GM21737 (cell line): Measurements from ENCODE around the gene SUN1.

Experiments used
- ATAC-seq: cut with Tn5 transposase; IDR thresholded peaks from one replicate; pipeline ENCODE4 v1.9.1; 2021; ENCODE audit warnings: mild to moderate bottlenecking, moderate library complexity; ENCODE audit not compliant: unreplicated experiment

SUN1 gene

DNA sequence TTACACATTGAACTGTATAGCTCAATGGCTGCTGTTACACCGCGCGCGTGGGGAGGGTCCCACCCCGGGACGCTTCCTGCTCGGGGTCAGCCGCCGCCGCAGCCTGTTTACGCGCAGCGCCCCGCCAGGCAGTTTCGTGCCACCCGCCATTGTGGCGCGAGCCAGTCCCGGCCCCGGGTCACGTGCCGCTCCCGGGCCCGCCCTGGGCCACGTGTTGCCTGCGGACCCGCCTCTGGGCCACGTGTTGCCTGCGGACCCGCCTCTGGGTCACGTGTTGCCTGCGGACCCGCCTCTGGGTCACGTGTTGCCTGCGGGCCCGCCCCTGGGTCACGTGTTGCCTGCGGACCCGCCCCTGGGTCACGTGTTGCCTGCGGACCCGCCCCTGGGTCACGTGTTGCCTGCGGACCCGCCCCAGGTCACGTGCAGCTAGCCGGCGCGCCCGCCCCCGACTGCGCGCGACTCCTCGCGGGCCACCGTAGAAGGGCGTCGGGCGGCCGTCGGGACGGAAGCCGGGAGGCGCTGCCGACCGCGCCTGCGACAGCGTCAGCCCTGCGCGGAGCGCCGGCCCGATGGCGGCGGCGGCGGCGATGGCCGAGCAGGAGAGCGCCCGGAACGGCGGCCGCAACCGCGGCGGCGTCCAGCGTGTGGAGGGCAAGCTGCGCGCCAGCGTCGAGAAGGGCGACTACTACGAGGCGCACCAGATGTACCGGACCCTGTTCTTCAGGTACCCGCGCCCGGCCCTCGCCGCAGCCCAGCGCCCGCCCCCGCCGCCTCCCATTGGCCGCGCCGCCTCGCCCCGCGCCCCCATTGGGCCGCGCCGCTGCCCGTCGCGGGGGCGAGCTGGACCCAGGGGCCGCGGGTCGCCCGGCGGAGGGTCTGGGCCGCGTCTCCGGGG lies 44.0 kb downstream of the SUN1 start, which contains the start of gene GET4:
GET4 (plus strand) TSS at position 478 of the 895 bp plus-strand sequence; CDS start at position 570, 92 bp downstream.
- ATAC-seq = peak; percentile 63

DNA sequence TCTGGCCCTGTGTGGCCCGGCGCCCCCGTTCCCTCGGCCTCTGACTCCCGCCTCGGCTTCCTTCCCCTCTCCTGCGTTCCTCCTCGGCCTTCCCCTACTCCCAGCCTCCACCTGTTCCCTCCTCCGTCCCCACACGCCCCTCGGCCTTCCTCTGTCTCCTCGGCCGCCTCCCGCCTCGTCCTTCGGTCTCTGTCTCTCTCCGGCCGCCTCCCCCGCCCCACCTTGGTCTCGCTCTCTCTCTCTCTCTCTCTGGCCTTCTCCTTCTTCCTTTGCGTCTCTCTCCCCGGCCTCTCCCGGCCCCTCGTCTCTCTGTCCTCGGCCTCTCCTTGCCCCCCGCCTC lies 44.7 kb downstream of the SUN1 start:
- ATAC-seq = peak; percentile 14

DNA sequence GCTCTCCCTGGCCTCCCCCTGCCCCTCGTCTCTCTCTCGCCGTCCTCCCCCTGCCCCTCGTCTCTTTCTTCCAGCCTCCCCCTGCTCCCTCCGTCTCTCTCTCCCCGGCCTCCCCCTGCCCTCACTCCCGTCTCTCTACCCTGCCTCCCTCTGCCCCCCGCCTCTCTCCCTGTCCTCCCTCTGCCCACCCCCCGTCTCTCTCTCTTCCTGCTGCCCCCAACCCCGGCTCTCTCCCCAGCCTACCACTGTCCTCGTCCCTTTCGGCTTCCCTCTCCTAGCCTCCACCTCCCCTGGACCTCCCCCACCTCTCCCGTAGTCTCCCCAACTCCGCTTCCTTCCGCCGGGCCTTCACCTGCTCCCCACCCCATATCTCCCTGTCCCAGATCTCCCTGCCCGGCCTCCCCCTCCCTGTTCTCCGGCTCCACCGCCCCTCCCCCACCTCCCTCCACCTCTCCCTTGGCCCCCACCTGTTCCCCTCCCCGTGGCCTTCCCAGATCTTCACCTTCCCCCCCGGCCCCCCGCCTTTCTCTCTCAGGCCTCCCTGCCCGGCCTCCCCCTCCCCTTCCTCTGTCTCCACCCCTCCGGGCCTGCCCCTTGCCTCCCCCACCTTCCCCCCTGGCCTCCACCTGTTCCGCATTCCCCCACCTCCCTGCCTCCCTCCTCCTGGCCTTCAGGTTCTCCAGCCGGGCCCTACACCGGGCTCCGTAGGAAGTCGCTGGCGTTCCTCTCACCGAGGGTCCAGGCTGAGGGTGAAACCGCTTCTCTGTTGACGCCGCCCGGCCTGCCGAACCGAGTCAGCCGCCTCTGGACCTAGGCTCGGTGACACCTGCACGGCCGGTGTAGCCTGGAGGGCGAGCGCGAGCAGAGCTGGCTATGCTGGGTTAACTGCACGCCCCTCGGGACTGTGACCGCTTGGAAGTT lies 45.3 kb downstream of the SUN1 start:
- no peak for ATAC-seq

DNA sequence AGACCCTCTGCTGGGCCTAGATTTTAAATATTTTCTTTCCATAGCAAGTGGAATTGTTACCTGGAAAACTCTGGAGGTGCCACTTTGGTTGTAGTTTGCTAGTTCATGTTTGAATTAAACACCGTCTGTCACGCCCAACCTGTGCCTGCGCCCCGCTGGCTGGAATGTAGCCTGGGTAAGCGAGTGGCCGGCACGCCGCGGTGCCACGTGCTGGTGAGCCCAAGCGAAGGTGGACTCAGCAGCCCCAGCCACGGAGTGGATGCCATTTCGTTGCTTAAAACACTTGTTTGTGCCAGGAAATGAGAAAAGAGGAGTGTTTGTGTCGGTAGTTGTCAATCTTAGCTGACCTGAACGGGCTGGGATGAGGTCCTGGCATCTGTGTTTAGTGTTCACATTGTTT lies 46.8 kb downstream of the SUN1 start:
- no peak for ATAC-seq

DNA sequence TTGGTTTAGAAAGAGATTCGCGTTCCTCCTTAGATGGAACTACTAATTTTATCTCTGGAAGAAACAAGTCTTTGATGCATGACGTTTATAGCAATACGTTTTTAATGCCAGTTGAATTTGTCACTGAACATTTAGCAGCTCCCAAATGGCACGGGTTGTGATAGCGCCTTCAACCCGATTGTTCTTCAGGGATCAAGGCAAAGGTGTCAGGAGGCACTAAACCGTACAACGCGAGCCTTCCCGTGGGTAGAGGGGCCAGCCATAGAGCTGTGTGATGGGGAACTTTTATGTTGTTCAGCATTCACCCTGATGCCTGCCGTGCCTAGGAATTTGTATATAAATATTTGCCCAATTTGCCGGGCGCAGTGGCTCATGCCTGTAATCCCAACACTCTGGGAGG lies 47.4 kb downstream of the SUN1 start:
- no peak for ATAC-seq

DNA sequence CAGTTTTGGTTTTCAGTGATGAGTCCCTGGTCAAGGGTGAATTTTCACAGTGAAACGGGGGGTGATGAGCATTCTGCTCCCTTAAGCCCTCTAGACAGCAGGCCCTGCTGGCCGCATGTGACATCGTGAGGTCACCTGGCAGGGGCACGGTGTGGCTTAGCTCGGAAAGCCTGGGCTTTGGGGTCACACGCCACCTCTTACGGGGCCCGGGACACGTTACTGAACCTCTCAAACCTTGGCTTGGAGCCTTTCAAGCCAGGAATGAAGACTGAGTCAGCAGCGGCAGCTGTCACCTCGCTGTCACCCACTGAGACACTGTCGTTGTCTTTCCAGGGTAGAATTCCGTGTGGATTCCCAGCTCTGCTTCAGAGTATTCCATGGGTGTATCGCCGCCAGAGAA lies 48.2 kb downstream of the SUN1 start:
- ATAC-seq = no peak

DNA sequence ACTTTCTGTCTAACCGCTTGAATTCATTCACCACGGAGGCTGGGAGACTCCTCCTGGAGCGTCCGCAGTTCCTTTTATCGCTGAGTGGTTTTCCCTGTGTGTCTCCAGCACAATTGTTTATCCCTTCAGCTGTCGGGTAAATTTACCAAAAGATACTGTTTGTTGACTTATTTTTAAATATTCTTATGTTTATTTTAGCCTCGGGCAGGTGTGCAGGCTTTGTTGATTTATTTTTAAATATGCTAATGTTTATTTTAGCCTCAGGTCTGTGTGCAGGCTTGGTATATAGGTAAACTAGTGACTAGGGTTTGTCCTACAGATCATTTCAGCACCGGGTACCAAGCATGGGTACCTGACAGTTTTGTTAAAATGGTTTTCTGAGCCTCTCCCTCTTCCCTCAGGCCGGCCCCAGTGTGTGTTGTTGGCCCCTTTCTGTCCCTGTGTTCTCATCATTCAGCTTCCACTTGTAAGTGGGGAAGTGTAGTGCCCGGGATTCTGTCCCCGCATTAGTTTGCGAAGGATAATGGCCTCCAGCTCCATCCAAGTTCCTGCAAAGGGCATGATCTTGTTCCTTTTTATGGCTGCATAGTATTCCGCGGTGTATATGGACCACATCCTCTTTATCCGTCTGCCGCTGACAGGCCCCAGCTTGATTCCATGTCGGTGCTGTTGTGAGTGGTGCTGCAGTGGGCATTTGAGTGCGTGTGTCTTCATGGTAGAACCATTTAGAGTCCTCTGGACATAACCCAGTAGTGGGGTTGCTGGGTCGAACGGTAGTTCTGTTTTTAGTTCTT lies 49.4 kb downstream of the SUN1 start:
- no peak for ATAC-seq

DNA sequence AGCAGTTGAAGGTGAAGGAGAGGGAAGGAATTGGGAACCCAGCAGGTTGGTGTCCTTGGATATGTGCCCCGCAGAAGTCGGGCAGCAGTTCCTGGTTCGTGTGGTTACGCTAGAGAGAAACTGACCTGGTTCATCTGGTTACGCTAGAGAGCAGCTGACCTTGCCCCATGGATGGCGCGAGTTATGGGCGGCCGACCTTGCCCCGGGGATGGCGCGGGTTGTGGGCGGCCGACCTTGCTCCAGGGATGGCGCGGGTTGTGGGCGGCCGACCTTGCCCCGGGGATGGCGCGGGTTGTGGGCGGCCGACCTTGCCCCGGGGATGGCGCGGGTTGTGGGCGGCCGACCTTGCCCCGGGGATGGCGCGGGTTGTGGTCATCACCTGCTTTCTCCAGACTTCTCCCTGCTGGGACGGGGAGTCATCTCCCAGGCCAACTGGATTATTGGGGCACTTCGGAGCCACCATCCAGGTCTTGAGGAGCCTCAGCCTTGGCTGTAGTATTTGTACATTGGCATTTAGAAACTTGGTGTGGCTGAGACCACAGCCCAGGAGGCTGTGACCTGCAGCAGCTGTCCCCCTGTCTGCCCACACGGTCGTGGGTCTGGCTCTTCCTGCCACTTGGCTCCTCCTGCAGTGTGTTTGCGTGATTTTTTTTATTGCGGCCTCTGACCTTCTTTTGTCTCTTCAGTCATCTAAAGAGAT lies 50.2 kb downstream of the SUN1 start:
- ATAC-seq = no peak

DNA sequence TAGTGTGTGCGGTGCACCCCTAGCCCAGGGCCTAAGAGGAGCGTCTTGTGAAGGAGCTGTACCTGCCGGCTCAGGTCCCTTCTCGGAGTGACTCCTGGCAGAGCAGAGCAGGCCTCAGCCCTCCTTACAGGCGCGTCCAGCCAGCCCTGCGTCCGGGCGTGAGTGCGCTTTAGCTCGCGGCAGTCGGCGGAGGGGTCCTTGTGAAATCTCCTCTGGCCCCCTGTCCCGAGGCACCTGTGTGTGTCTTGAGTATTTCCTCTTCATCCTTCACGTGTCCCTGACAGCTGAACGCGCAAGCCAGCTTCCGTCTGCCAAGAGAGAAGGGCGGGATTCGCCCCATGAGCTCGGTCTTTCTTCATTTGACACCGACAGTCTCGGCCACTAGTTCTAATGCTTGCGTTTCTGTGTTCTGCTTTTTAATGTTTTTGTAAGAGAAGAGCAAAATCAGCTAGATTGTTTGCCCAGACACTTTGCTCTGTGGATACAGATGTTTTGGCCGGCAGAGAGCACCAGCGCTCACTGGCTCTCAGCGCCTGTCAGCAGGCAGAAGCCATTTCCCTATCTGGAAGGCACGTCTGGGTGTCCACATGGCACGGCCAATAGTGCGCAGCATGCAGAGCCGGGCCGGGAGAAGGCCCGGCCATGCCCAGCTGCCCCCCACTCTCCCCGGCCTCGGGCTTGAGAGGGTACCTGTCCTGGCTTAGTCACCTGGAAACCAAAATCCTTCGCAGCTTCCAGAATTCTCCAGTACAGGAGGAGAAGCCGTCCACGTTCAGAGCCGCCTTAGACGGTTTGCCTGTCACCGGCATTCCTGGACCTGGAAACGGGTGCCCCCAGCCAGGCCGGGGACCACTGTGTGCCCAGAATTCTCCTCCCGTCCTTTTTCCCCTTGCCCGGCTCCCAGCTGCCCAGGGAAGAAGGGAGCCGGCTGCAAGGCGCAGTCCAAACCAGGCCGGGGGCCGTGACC lies 51.1 kb downstream of the SUN1 start:
- ATAC-seq = no peak

DNA sequence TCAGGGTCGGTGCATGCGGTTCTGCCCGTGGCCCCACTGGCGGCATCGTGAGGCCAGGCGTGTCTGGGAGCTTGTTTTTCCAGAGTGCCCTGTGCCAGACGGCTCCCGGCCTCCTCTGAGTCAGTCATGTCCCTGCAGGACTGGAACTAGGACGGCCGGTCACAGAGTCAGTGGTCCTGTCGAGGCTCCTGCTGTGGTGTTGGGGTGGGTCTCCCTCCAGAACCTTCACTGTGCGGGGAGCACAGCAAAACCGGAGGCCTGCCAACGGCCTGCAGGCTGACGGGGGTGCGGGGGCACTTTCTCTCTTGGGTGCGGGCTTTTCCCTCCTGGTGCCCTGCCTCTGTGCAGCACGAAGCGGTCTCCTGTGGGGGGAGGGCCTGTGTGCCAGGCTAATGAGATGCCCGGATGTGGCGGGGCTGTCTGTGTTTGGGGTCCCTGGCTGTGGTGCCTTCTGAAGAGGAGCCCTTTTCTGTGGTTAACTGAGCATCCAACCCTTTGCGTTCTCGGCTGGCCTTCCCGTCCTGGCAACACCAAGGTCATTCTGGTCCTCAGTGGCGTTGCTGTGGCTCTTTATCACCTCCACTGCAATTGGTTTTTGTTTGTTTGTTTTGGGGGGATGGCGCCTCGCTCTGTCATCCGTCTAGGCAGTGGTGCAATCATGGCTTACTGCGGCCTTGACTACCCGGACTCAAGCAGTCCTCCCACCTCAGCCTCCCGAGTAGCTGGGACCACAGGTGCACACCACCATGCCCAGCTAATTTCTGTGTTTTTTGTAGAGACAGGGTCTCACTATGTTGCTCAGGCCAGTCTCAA lies 52.1 kb downstream of the SUN1 start:
- no peak for ATAC-seq

DNA sequence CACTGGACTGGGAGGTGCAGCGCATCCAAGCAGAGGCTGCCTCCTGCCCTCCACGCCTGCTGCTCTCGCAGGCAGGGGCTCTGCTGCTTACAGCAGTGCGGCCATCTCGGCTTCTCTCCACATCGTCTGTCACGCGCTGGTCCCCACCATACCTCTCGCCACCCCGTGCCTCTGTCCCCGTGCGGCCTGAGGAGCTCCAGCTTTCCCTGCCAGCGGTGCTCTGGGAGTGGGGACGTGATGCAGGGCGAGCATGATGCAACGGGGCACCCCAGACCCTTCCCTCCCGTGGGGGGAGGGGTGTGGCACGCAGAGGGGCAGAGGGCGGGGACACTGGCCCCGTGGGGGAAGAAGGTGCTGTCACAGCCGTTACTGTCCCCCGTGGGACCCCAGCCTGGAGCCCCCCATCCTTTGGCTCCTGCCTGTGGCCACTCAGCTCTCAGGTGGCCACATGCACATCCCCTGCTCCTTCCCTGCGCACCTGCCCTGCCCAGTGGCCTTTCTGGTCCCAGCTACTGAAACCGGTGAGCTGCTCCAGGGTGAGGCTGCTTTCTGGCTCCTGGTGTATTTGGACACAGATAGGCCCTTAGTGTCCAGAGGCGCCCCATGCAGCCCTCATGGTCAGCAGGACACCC lies 53.1 kb downstream of the SUN1 start:
- no peak for ATAC-seq

DNA sequence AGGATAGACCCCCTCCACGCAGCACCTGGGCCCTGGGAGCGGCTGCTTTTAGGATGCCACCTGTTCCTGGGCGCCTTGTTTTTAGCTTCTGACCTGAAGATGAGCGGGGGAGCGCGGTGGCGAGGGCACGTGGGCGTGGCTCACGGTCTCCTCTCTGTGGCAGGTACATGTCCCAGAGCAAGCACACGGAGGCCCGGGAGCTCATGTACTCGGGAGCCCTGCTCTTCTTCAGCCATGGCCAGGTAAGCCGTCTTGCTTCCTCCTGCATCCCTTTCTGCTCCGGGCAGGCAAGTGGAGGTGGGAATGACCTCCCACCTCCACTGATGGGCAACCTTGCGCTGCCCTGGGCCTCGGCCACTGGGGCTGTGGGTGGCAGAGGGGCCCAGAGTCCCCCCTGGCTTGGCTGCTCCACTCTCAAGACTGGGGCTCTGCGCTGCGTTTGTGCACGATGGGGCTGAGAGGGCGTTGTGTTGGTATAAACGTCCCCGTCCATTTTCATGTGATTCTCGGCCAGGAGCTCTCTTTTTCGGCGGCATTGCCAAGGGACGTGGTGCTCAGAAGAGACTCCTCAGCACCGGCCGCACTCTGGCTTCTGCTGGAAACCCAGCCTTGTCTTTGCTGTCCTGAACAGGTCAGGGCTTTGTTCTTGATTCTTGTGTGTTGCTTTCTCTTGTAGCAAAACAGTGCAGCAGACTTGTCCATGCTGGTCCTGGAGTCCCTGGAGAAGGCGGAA lies 53.8 kb downstream of the SUN1 start:
- ATAC-seq = no peak

DNA sequence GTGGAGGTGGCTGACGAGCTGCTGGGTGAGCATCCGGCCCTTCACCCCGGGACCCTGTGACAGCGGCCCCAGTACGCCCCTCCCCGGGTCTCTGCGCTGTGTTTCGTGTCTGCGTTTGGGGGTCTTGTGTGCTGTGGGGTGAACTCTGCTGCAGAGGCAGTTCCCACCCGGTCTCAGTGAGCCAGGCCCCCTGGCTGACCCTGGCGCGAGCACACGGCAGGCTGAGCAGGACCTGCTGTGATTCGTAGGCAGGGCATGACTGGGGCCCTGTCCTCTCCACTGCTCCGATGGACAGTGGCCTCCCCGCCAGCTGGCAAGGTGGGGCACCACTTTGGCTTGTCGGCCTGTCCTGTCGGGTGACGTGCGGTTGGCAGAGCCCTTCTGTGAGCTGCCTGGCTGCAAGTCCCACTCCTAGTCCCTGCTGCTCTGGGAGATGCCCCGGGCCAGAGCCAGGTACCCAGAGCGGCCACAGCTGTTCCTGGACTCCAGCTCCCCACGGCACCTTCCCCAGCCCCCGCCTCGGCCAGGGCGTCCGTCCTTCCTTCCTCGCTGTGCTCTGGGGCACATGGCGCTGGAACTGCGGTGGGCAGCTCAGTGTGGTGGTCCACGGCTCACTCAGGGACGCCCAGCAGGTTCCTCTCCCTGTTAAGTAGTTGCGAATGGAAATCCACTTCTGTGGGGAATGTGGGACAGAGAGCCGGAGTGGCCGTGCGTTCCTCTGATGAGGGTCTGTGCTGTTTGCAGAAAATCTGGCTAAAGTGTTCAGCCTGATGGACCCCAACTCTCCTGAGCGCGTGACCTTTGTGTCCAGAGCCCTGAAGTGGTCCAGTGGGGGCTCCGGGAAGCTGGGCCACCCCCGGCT lies 54.6 kb downstream of the SUN1 start:
- no peak for ATAC-seq

DNA sequence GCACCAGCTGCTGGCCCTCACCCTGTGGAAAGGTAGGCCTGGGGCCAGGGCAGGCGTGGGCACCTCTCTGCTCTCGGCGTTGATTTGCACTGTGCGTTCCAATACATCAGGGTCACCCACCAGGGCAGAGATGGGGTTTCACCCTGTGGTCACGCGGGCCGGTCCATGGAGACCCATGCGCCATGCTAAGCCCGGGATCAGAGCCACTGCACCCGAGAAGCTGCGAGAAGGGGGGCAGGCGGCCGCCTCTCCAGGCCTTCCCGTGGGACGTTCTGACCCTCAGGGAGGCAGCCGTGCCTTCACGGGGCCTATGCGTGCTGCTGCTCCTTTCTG lies 55.2 kb downstream of the SUN1 start:
- ATAC-seq = no peak

DNA sequence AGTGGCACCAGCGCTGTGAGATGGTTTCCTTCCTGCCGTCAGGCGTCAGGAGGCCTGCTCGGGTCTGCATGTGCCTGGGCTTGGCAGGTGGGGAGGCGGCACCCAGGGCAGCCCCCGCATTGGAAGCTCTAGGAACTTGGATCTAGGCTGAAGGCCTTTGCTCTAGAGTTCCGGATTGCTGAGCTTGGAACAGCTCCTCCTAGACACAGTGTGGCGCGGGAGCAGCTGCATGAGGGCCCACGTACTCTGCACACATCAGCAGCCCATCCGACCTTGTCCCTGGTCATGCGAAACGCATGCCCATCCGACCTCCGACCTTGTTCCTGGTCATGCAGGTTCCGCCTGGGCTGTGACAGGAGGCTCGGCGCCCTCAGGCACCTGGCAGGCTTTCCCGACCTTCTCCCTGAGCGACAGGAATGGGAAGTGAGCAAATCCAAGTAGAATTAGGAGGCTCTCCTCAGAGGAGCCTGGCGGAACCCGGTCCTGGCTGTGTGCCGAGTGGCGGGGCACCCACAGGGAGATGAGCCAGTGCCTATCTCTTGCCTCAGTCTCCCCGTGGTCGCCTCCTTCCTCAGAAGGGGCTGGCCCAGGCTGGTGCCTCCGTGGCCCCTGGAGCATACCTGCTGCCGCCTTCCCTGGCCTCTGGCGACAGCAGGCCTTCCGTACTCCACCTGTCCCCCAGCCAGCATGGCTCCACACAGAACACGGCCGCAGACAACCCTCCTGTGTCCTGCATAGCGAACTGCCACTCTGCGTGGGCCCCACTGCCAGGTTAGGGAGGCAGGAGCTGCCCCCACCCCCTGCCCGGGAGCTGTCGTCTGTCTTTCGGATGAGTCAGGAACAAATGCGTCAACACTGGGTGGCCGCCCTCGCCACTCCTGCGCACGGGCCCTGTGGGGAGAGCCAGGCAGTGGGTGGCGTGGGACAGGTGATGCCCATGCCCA lies 56.1 kb downstream of the SUN1 start:
- no peak for ATAC-seq
